GM12878 (cell line): Measurements from ENCODE around the gene ACTMAP. TPM values are rescaled to one million over a fixed set of nuclear protein-coding genes. Genes with fewer than 3 reads are reported as not detected.

Experiments used
- ATAC-seq: fragments of 200-7000 bp; cut with Tn5 transposase; 3 replicates; pipeline ENCODE4 v1.9.1; 2020; ENCODE audit warnings: mild to moderate bottlenecking, moderate library complexity
- BruUV-seq: library from RNA; stranded (reverse); fragments of 400-500 nt; replicated peaks from 2 replicates; lab custom pipeline; 2021; lab: Mats Ljungman, UMichigan
- CTCF ChIA-PET: fragments of 300-600 bp; sonication (Branson Sonifier 250); formaldehyde crosslinking; extraction: SDS; loops from one replicate; lab custom pipeline; 2021; ENCODE audit warnings: inconsistent platforms; lab: Yijun Ruan, JAX
- POLR2A ChIA-PET: fragments of 350-600 bp; formaldehyde crosslinking; extraction: SDS; loops from one replicate; lab custom pipeline; 2021; ENCODE audit warnings: inconsistent platforms; lab: Charles Lee
- RAD21 ChIA-PET: fragments of 300-600 bp; sonication (Branson Sonifier 250); formaldehyde crosslinking; loops from one replicate; lab custom pipeline; 2023; ENCODE audit warnings: antibody characterized with exemption; ENCODE audit not compliant: unreplicated experiment; lab: Charles Lee
- SMC1A ChIA-PET: fragments of 300-600 bp; sonication (Branson Sonifier 250); formaldehyde crosslinking; loops from one replicate; lab custom pipeline; 2023; ENCODE audit not compliant: unreplicated experiment, uncharacterized antibody; lab: Charles Lee
- DNase-seq: peaks from one replicate; pipeline ENCODE4 v3.0.0-alpha.2; 2011; ENCODE audit warnings: low read depth, low spot score
- FAIRE-seq: peaks from 3 replicates; lab custom pipeline; 2011; peaks lifted over from hg19 to GRCh38; lab: Jason Lieb, UNC
- H2AFZ ChIP-seq: 2 replicates; pipeline ENCODE4 v1.6.0; 2011; ENCODE audit warnings: low read depth, low read length, control low read depth; ENCODE audit not compliant: control insufficient read depth
- H3K27ac ChIP-seq: 2 replicates; pipeline ENCODE4 v1.5.1; 2011; ENCODE audit warnings: control low read depth; ENCODE audit not compliant: control insufficient read depth, insufficient read depth
- H3K27me3 ChIP-seq, 2 experiments: replicated peaks in 1 of 2; 2 replicates each; pipeline versions ENCODE4 v1.6.0 to v1.6.1; 2011; ENCODE audit warnings: low read length in 1 of 2; ENCODE audit not compliant: control insufficient read depth in 2 of 2, insufficient read depth in 2 of 2
- H3K36me3 ChIP-seq, 2 experiments: 2 replicates each; pipeline ENCODE4 v1.5.1; 2011; ENCODE audit warnings: low read length in 1 of 2; ENCODE audit not compliant: control insufficient read depth in 2 of 2, insufficient read depth in 2 of 2
- H3K4me1 ChIP-seq: 2 replicates; pipeline ENCODE4 v1.6.1; 2011; ENCODE audit warnings: mild to moderate bottlenecking, low read length, moderate library complexity, mixed read lengths; ENCODE audit not compliant: control insufficient read depth, insufficient read depth
- H3K4me2 ChIP-seq: 2 replicates; pipeline ENCODE4 v1.6.0; 2011; ENCODE audit warnings: control low read depth; ENCODE audit not compliant: control insufficient read depth, insufficient read depth
- H3K4me3 ChIP-seq: fragments of 200-600 bp; sonication (generic); 2 replicates; pipeline ENCODE4 v1.5.1; 2016
- H3K79me2 ChIP-seq: 2 replicates; pipeline ENCODE4 v1.6.0; 2011; ENCODE audit warnings: low read length; ENCODE audit not compliant: control insufficient read depth, insufficient read depth
- H3K9ac ChIP-seq: 2 replicates; pipeline ENCODE4 v1.8.0; 2011; ENCODE audit warnings: low read length, control low read depth, mixed read lengths; ENCODE audit not compliant: control insufficient read depth, insufficient read depth
- H3K9me3 ChIP-seq: replicated peaks from 3 replicates; pipeline ENCODE4 v1.5.1; 2011; ENCODE audit warnings: mild to moderate bottlenecking, low read length; ENCODE audit not compliant: control insufficient read depth, insufficient read depth
- H4K20me1 ChIP-seq: 2 replicates; pipeline ENCODE4 v1.6.0; 2011; ENCODE audit not compliant: control insufficient read depth, insufficient read depth
- ESRRA ChIP-seq: IDR thresholded peaks from 2 replicates; pipeline ENCODE4 v1.6.1; 2012; ENCODE audit warnings: mild to moderate bottlenecking, low read length, improper control_type of control experiment
- SIN3A ChIP-seq: IDR thresholded peaks from 2 replicates; pipeline ENCODE4 v1.6.1; 2012; ENCODE audit warnings: low read depth, low read length, improper control_type of control experiment
- SREBF2 ChIP-seq: IDR thresholded peaks from 2 replicates; pipeline ENCODE4 v1.6.1; 2012; ENCODE audit warnings: mild to moderate bottlenecking, low read length
- STAT1 ChIP-seq: fragments of 450-650 bp; conservative IDR thresholded peaks from 2 replicates; pipeline ENCODE4 v1.6.1; 2014; ENCODE audit warnings: antibody characterized with exemption, mild to moderate bottlenecking
- WGBS: methylation state at CpG from one replicate; pipeline ENCODE4 v1.1.6; 2016; ENCODE audit warnings: low lambda C conversion rate; ENCODE audit not compliant: insufficient replicate concordance, insufficient coverage; ENCODE audit errors: missing lambda C conversion rate; 5-methylcytosine and 5-hydroxymethylcytosine counted together
- in situ Hi-C: fragments of 300-500 bp; cut with MboI; formaldehyde crosslinking; loops from 9 replicates; pipeline ENCODE4 v1.14.3; 2018; ENCODE audit warnings: mixed read lengths
- intact Hi-C: fragments of 100-400 bp; cut with micrococcal nuclease; formaldehyde crosslinking; loops from one replicate; pipeline ENCODE4 v1.14.2; 2022; ENCODE audit not compliant: unreplicated experiment
- polyA plus RNA-seq, 11 experiments: library from polyadenylated mRNA; depleted of rRNA in 4 of 11; unstranded in 6 of 11; stranded (reverse) in 5 of 11; fragments of >200 nt; fragmentation: Nextera tagmentation in 4 of 11; fragmentation: Illumina TruSeq in 1 of 11; extraction: Ambion mirVana in 4 of 11; extraction: Trizol in 1 of 11; gene quantifications; 1 replicate in 1 of 11; 2 replicates in 10 of 11; pipeline versions ENCODE4 v1.2.1 to v1.2.3, GENCODE V29; 2011 to 2016; ENCODE audit warnings: inconsistent platforms in 2 of 11, missing spikeins in 2 of 11, low read depth in 1 of 11
- total RNA-seq, 4 experiments: library from RNA; depleted of rRNA in 3 of 4; stranded (reverse); fragments of >200 nt in 3 of 4; fragmentation: Illumina TruSeq in 1 of 4; extraction: Trizol in 1 of 4; gene quantifications; 2 replicates each; pipeline versions ENCODE4 v1.2.1 to v1.2.3, GENCODE V29; 2013 to 2021

The ACTMAP gene
- total and polyA plus RNA-seq, 10 of the 15 experiments (the other 5 are each of a cell fraction or from before 2014, with no cell fraction given): 3.0 to 26.2 (median 11.1) TPM

DNA sequence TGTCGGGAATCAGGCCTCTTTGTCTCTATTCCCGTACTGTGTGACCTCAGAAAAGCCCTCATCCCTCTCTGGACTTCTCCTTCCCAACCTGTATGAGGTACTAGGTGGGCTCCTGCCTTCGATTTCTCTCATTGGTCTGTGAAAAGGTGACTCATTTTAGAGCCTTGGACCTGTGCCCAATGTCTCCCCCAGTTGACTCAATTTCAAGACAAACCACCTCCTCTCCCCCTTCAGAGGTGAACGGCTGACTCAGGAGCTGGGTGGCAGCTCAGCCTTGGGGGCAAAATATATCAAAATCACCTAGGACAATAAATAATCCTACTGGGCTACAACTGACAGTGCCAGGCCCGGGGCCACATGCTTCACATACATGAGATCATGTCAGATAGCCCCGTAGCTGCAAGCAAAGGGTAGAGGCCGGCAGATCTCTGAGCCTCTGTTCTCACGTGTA is 34.2 kb downstream of the ACTMAP start:
- peaks cover 0 to 4% of the 10 kb centered on the region in 2 experiments; a peak in 1 of 4 replicates for H3K36me3 ChIP-seq
- peak overlapping the region; percentile 94 for H3K4me2 ChIP-seq
- DNase-seq (peak; percentile 26), ATAC-seq (peak; percentile 0; the same call in 1 of the 3 replicates), FAIRE-seq (no peak)
- in situ Hi-C loops (no loop called here), intact Hi-C loops (loop anchor here (1.0 to 2.0 kb wide), 3 partner anchors 35 to 83 kb away; partner anchors contain the start of genes ACTMAP, EGLN2, RAB4B and SNRPA)
- H3K27me3 ChIP-seq: no peaks in the 10 kb centered on the region
- WGBS: 2% methylated on average over 8 of the region's 8 CpGs
- ChIA-PET RAD21 (interaction anchor here (0.7 to 2.4 kb wide), 6 partner anchors 35 to 91 kb away, joined by 3 to 28 read pairs (median 6); partner anchors contain the start of genes ACTMAP, EGLN2, RAB4B and SNRPA), POLR2A (interaction anchor here (0.7 to 2.4 kb wide), 8 partner anchors 14 to 83 kb away, joined by 3 to 39 read pairs (median 5); partner anchors contain the start of genes ACTMAP, EGLN2, MIA and RAB4B), SMC1A (interaction anchor here (0.9 to 2.4 kb wide), 8 partner anchors 29 to 103 kb away, joined by 3 to 13 read pairs (median 8); partner anchors contain the start of genes ACTMAP, RAB4B and SNRPA), CTCF (interaction anchor here (1.0 to 1.8 kb wide), 6 partner anchors 32 to 90 kb away, joined by 3 to 10 read pairs (median 4); partner anchors contain the start of genes ACTMAP, RAB4B and SNRPA)
- H3K79me2 ChIP-seq: peaks cover 43% of the 10 kb centered on the region
- peaks cover 18% of the 10 kb centered on the region for H3K4me1 ChIP-seq
- no peaks in the 10 kb centered on the region for H4K20me1 ChIP-seq
- no peaks in the 10 kb centered on the region for H3K9me3 ChIP-seq
- H2AFZ ChIP-seq: peak overlapping the region; percentile 67
- peak overlapping the region; percentile 91 for H3K9ac ChIP-seq
- TF ChIP-seq SREBF2 (no peak), SIN3A (0 out of 2 replicates have a peak, but pooled peaks have one; percentile 54), STAT1 (no peak), ESRRA (no peak)
- BruUV-seq: no TSS peak
- peak overlapping the region; percentile 79 for H3K4me3 ChIP-seq
- H3K27ac ChIP-seq: peak overlapping the region; percentile 94
